Renal pelvis (tissue), 4 donors: ENCODE data around the gene STAT4. TPM values are rescaled to one million over a fixed set of nuclear protein-coding genes. Genes with fewer than 3 reads are reported as not detected.

Experiments used
- DNase-seq: peaks from one replicate; pipeline ENCODE4 v3.0.0-alpha.2; 2013
- polyA plus RNA-seq, 3 donors: library from polyadenylated mRNA; unstranded; fragments of 120-200 nt; gene quantifications; one replicate each; pipeline ENCODE4 v1.2.1, GENCODE V29; 2013; ENCODE audit not compliant: insufficient read length in 3 of 3

The STAT4 gene
- polyA plus RNA-seq, 3 donors, result 6.3 to 9.9 (median 7.3) TPM

GRCh38 chr2:191145769-191146471 is 4.9 kb downstream of the STAT4 start:
- no peak for DNase-seq

GRCh38 chr2:191144217-191144616 is 6.6 kb downstream of the STAT4 start:
- no peak for DNase-seq

GRCh38 chr2:191143791-191144190 is 7.0 kb downstream of the STAT4 start:
- no peak for DNase-seq

GRCh38 chr2:191128911-191129304 is 21.9 kb downstream of the STAT4 start:
- DNase-seq, result no peak

- DNase-seq, result no peak
Observed at GRCh38 chr2:191128172-191128910, 22.5 kb downstream of the STAT4 start.

GRCh38 chr2:191127235-191127634 is 23.6 kb downstream of the STAT4 start:
- DNase-seq, result no peak

- peak; percentile 4 for DNase-seq
Observed at GRCh38 chr2:191126386-191127085, 24.3 kb downstream of the STAT4 start.

GRCh38 chr2:191125646-191126045 is 25.1 kb downstream of the STAT4 start:
- DNase-seq, result no peak

GRCh38 chr2:191122638-191123294 is 28.0 kb downstream of the STAT4 start:
- no peak for DNase-seq

GRCh38 chr2:191117341-191117740 is 33.5 kb downstream of the STAT4 start:
- peak; percentile 56 for DNase-seq

GRCh38 chr2:191115804-191116203 is 35.0 kb downstream of the STAT4 start:
- no peak for DNase-seq

- DNase-seq, result no peak
Observed at GRCh38 chr2:191115391-191115790, 35.4 kb downstream of the STAT4 start.

- DNase-seq, result no peak
Observed at GRCh38 chr2:191114403-191114886, 36.3 kb downstream of the STAT4 start.

GRCh38 chr2:191113761-191114160 is 37.0 kb downstream of the STAT4 start:
- DNase-seq, result no peak

GRCh38 chr2:191112448-191112901 is 38.3 kb downstream of the STAT4 start:
- DNase-seq, result no peak

- no peak for DNase-seq
Observed at GRCh38 chr2:191109888-191110287, 40.9 kb downstream of the STAT4 start.

- no peak for DNase-seq
Observed at GRCh38 chr2:191108331-191108730, 42.5 kb downstream of the STAT4 start.

- DNase-seq, result no peak
Observed at GRCh38 chr2:191105082-191105481, 45.7 kb downstream of the STAT4 start.

GRCh38 chr2:191103774-191104173 is 47.0 kb downstream of the STAT4 start:
- DNase-seq, result no peak

GRCh38 chr2:191100216-191100615 is 50.6 kb downstream of the STAT4 start:
- DNase-seq, result no peak

GRCh38 chr2:191087311-191087710 is 63.5 kb downstream of the STAT4 start:
- no peak for DNase-seq

- DNase-seq, result no peak
Observed at GRCh38 chr2:191086706-191087105, 64.1 kb downstream of the STAT4 start.
